HepG2 (cell line): ENCODE data around the gene PRDX2. TPM values are rescaled to one million over a fixed set of nuclear protein-coding genes. Genes with fewer than 3 reads are reported as not detected.

Experiments used
- HMG20A ChIP-seq: IDR thresholded peaks from 2 replicates; pipeline ENCODE4 v1.6.1; 2016; ENCODE audit warnings: borderline replicate concordance
- HNRNPL ChIP-seq: fragments of 200-400 bp; formaldehyde crosslinking; IDR thresholded peaks from 2 replicates; pipeline ENCODE4 v1.6.1; 2017; ENCODE audit warnings: mild to moderate bottlenecking, low read depth, low read length
- NFKBIZ ChIP-seq: IDR thresholded peaks from 2 replicates; pipeline ENCODE4 v1.6.1; 2018; ENCODE audit warnings: missing genetic modification reagents, missing compliant biosample characterization
- PITX1 ChIP-seq: sonication (generic); formaldehyde crosslinking; IDR thresholded peaks from 2 replicates; pipeline ENCODE4 v1.5.1; 2020; ENCODE audit warnings: mild to moderate bottlenecking, missing genetic modification reagents
- POLR2A ChIP-seq, 2 experiments: IDR thresholded peaks; 2 replicates each; pipeline ENCODE4 v1.6.1; 2011; ENCODE audit warnings: low read depth in 2 of 2, low read length in 2 of 2, mild to moderate bottlenecking in 1 of 2, moderate library complexity in 1 of 2; ENCODE audit not compliant: insufficient read depth in 1 of 2
- PREB ChIP-seq: sonication (generic); formaldehyde crosslinking; IDR thresholded peaks from 2 replicates; pipeline ENCODE4 v1.4.0; 2020; ENCODE audit warnings: missing genetic modification reagents
- SOX6 ChIP-seq, 2 experiments: fragments of 450-650 bp in 1 of 2; sonication (generic) in 1 of 2; formaldehyde crosslinking in 1 of 2; IDR thresholded peaks; 2 replicates each; pipeline versions ENCODE4 v1.4.0 to v1.6.1; 2017 to 2020; ENCODE audit warnings: antibody characterized with exemption in 1 of 2, mild to moderate bottlenecking in 1 of 2, missing genetic modification reagents in 1 of 2
- SP5 ChIP-seq: IDR thresholded peaks from 2 replicates; pipeline ENCODE4 v1.6.1; 2016; ENCODE audit warnings: low read depth, borderline replicate concordance
- WIZ ChIP-seq: sonication (generic); formaldehyde crosslinking; IDR thresholded peaks from 2 replicates; pipeline ENCODE4 v1.5.1; 2020; ENCODE audit warnings: mild to moderate bottlenecking, missing genetic modification reagents
- ZNF263 ChIP-seq: sonication (generic); formaldehyde crosslinking; IDR thresholded peaks from 2 replicates; pipeline ENCODE4 v1.4.0; 2020; ENCODE audit warnings: missing genetic modification reagents
- ZNF280D ChIP-seq: sonication (generic); formaldehyde crosslinking; IDR thresholded peaks from 2 replicates; pipeline ENCODE4 v1.5.1; 2020; ENCODE audit warnings: mild to moderate bottlenecking, missing genetic modification reagents
- ZNF382 ChIP-seq: sonication (generic); formaldehyde crosslinking; IDR thresholded peaks from 2 replicates; pipeline ENCODE4 v1.5.0; 2020; ENCODE audit warnings: missing genetic modification reagents, mild to moderate bottlenecking, borderline replicate concordance
- ZNF546 ChIP-seq: sonication (generic); formaldehyde crosslinking; conservative IDR thresholded peaks from 2 replicates; pipeline ENCODE4 v1.8.1; 2023; ENCODE audit warnings: mild to moderate bottlenecking, missing genetic modification reagents
- ZNF607 ChIP-seq: sonication (generic); formaldehyde crosslinking; IDR thresholded peaks from 2 replicates; pipeline ENCODE4 v1.5.1; 2020; ENCODE audit warnings: missing genetic modification reagents, mild to moderate bottlenecking, borderline replicate concordance
- ZNF629 ChIP-seq: sonication (generic); formaldehyde crosslinking; conservative IDR thresholded peaks from 2 replicates; pipeline ENCODE4 v1.5.0; 2020; ENCODE audit warnings: missing genetic modification reagents
- ZNF674 ChIP-seq: sonication (generic); formaldehyde crosslinking; IDR thresholded peaks from 2 replicates; pipeline ENCODE4 v1.5.0; 2020; ENCODE audit warnings: low read depth, mild to moderate bottlenecking, missing genetic modification reagents
- polyA plus RNA-seq, 8 experiments: library from polyadenylated mRNA; depleted of rRNA in 3 of 8; stranded (reverse) in 7 of 8; unstranded in 1 of 8; fragments of >200 nt; fragmentation: Illumina TruSeq in 4 of 8; extraction: Trizol in 4 of 8; gene quantifications; 2 replicates each; pipeline versions ENCODE4 v1.2.1 to v1.2.3, GENCODE V29; 2011 to 2016; ENCODE audit warnings: low read depth in 4 of 8, missing spikeins in 1 of 8, mixed read lengths in 1 of 8; ENCODE audit not compliant: insufficient read depth in 1 of 8
- total RNA-seq, 5 experiments: library from RNA; depleted of rRNA; stranded (reverse); fragments of >200 nt; fragmentation: Illumina TruSeq; extraction: Trizol; gene quantifications; 2 replicates each; pipeline ENCODE4 v1.2.3, GENCODE V29; 2016; ENCODE audit warnings: low read depth in 1 of 5
- TF ChIP-seq, protein P1 (sequence below): conservative IDR thresholded peaks from 2 replicates; pipeline ENCODE4 v1.6.1; 2018; ENCODE audit warnings: missing genetic modification reagents
- TF ChIP-seq, protein P2 (sequence below): sonication (generic); formaldehyde crosslinking; IDR thresholded peaks from 2 replicates; pipeline ENCODE4 v1.4.0; 2020; ENCODE audit warnings: missing genetic modification reagents, mild to moderate bottlenecking, borderline replicate concordance
- TF ChIP-seq, protein P3 (sequence below): sonication (generic); formaldehyde crosslinking; IDR thresholded peaks from 2 replicates; pipeline ENCODE4 v1.5.0; 2020; ENCODE audit warnings: missing genetic modification reagents, mild to moderate bottlenecking, borderline replicate concordance

PRDX2 gene
- total and polyA plus RNA-seq, 2 of the 13 experiments (the other 11 are each of a cell fraction or from before 2014, with no cell fraction given) = 218 to 381 TPM

DNA sequence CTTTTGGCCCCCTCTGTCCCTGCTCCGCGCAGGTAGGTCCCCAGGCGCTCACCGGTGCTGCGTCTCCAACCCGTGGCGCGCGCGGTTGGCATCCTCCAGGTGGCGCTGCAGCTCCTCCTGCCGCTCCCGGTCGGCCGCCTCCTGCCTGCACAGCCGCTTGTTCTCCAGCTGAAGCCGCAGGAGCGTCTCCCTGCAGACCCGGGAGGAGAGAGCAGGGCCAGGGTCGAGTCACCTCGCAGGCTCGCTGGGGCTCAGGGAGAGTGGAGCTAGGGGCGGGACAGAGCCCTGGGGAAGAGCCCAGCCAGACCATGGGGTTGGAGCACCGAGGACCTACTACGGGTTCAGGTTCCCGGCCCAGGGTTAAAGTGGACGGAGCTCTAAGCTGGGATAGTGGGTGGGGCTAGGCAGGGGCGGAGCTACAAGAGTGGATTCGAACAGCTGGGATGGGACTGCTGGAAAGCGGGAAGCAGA is 35.5 kb downstream of the PRDX2 start (continued):
- TF ChIP-seq NFKBIZ (CRISPR knock-in tag) (no peak), ZNF546 (CRISPR knock-in tag) (no peak), HNRNPL (0 out of 2 replicates have a peak, but pooled peaks have one; percentile 66), WIZ (CRISPR knock-in tag) (no peak), HMG20A (CRISPR knock-in tag) (no peak), ZNF263 (CRISPR knock-in tag) (peak; percentile 58; the same call in 1 of the 2 replicates), POLR2A (IDR thresholded peaks at IDR 0.05; ENCODE audit: insufficient read depth in 1 of 2, low read depth in 2 of 2, low read length in 2 of 2) (0 out of 4 replicates have a peak, but pooled peaks of 1 of the 2 experiments have one; percentile 32), ZNF382 (CRISPR knock-in tag) (no peak), SP5 (CRISPR knock-in tag) (no peak), ZNF629 (0 out of 2 replicates have a peak, but pooled peaks have one; percentile 18), SOX6 (IDR thresholded peaks at IDR 0.05) (no peak), SOX6 (CRISPR knock-in tag; IDR thresholded peaks at IDR 0.05) (peak; percentile 51), ZNF607 (CRISPR knock-in tag) (0 out of 2 replicates have a peak, but pooled peaks have one; percentile 19), PREB (no peak), ZNF280D (CRISPR knock-in tag) (no peak), PITX1 (CRISPR knock-in tag) (no peak; the same call in 1 of the 2 replicates), ZNF674 (no peak)
- TF ChIP-seq, protein P1, sequence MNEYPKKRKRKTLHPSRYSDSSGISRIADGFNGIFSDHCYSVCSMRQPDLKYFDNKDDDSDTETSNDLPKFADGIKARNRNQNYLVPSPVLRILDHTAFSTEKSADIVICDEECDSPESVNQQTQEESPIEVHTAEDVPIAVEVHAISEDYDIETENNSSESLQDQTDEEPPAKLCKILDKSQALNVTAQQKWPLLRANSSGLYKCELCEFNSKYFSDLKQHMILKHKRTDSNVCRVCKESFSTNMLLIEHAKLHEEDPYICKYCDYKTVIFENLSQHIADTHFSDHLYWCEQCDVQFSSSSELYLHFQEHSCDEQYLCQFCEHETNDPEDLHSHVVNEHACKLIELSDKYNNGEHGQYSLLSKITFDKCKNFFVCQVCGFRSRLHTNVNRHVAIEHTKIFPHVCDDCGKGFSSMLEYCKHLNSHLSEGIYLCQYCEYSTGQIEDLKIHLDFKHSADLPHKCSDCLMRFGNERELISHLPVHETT (CRISPR knock-in tag) = no peak
- TF ChIP-seq, protein P2, sequence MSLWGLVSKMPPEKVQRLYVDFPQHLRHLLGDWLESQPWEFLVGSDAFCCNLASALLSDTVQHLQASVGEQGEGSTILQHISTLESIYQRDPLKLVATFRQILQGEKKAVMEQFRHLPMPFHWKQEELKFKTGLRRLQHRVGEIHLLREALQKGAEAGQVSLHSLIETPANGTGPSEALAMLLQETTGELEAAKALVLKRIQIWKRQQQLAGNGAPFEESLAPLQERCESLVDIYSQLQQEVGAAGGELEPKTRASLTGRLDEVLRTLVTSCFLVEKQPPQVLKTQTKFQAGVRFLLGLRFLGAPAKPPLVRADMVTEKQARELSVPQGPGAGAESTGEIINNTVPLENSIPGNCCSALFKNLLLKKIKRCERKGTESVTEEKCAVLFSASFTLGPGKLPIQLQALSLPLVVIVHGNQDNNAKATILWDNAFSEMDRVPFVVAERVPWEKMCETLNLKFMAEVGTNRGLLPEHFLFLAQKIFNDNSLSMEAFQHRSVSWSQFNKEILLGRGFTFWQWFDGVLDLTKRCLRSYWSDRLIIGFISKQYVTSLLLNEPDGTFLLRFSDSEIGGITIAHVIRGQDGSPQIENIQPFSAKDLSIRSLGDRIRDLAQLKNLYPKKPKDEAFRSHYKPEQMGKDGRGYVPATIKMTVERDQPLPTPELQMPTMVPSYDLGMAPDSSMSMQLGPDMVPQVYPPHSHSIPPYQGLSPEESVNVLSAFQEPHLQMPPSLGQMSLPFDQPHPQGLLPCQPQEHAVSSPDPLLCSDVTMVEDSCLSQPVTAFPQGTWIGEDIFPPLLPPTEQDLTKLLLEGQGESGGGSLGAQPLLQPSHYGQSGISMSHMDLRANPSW (CRISPR knock-in tag) = no peak
- TF ChIP-seq, protein P3, sequence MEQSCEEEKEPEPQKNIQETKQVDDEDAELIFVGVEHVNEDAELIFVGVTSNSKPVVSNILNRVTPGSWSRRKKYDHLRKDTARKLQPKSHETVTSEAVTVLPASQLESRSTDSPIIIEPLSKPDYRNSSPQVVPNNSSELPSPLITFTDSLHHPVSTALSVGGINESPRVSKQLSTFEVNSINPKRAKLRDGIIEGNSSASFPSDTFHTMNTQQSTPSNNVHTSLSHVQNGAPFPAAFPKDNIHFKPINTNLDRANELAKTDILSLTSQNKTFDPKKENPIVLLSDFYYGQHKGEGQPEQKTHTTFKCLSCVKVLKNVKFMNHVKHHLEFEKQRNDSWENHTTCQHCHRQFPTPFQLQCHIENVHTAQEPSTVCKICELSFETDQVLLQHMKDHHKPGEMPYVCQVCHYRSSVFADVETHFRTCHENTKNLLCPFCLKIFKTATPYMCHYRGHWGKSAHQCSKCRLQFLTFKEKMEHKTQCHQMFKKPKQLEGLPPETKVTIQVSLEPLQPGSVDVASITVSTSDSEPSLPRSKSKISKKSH (CRISPR knock-in tag) = 0 out of 2 replicates have a peak, but pooled peaks have one; percentile 23
